ACC112 (cell line): ENCODE results near the gene GLMP.

Source experiments
- H2AFZ ChIP-seq: fragments of 200-600 bp; sonication (generic); one replicate; pipeline ENCODE4 v1.6.0; 2017; ENCODE audit warnings: antibody characterized with exemption, low read length; ENCODE audit not compliant: unreplicated experiment
- H3K27ac ChIP-seq: fragments of 200-600 bp; sonication (generic); 2 replicates; pipeline ENCODE4 v1.5.1; 2014; ENCODE audit warnings: low read depth, mild to moderate bottlenecking, antibody characterized with exemption, low read length, moderate library complexity
- H3K27me3 ChIP-seq: fragments of 200-600 bp; sonication (generic); 2 replicates; pipeline ENCODE4 v1.6.1; 2014; ENCODE audit warnings: mild to moderate bottlenecking, antibody characterized with exemption, low read length, moderate library complexity, mixed read lengths; ENCODE audit not compliant: insufficient read depth
- H3K36me3 ChIP-seq: fragments of 200-600 bp; sonication (generic); 2 replicates; pipeline ENCODE4 v1.6.1; 2016; ENCODE audit warnings: mild to moderate bottlenecking, antibody characterized with exemption, low read length, moderate library complexity, mixed read lengths; ENCODE audit not compliant: insufficient read depth
- H3K4me1 ChIP-seq: fragments of 200-600 bp; sonication (generic); one replicate; pipeline ENCODE4 v1.6.1; 2016; ENCODE audit warnings: low read length, mixed read lengths; ENCODE audit not compliant: insufficient read depth, unreplicated experiment, control insufficient read depth
- H3K4me3 ChIP-seq: fragments of 200-600 bp; sonication (generic); 2 replicates; pipeline ENCODE4 v1.5.1; 2014; ENCODE audit warnings: mild to moderate bottlenecking, low read depth, low read length
- H3K79me2 ChIP-seq: fragments of 200-600 bp; sonication (generic); one replicate; pipeline ENCODE4 v1.6.0; 2016; ENCODE audit warnings: low read length; ENCODE audit not compliant: control insufficient read depth, unreplicated experiment, insufficient read depth

GLMP gene

DNA sequence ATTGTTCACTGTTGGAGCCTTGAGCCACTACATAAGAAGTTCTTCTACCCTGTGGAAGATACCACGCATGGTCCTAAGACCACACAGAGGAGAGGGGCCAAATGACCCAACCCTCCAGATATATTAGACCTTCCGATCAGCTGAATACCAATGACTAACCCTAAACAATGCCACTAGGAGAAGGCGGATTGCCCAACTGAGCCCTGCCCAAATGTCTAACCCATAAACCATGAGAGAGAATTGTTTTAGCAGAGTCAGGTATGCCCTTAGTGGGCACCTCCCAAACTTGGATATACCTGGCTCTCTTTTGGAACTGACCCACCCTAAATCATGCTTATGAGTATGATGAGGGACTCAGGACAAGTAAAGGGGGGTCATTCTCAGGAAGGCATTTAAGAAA, 25.2 kb downstream of the GLMP start:
- peaks cover 8% of the 10 kb centered on the region for H3K4me1 ChIP-seq
- H3K4me3 ChIP-seq: no peak overlapping the region
- peaks cover 2% of the 10 kb centered on the region for H3K79me2 ChIP-seq
- peaks cover 29% of the 10 kb centered on the region for H3K36me3 ChIP-seq
- no peak overlapping the region for H2AFZ ChIP-seq
- no peaks in the 10 kb centered on the region for H3K27me3 ChIP-seq
- no peak overlapping the region for H3K27ac ChIP-seq

DNA sequence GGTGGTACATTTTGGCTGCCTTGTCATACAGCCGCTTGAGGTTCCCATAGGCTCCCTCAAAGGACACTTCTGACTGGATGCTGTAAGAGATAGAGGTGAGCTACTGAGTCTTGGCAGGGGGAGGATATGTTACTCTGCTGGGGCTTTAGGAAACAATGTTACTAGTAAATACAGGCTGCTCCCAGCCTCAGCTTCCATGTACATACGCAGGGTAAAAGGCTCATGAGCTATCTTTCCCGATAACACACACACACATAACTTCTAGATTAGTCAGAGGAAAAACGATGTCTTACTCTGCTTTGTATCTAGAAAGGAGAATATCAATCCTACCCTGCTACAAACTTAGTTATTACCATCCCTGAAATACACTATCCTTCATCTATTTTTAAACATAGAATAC, 27.1 kb downstream of the GLMP start:
- Histone ChIP-seq H3K27ac (no peak overlapping the region), H3K27me3 (no peaks in the 10 kb centered on the region), H3K4me3 (no peak overlapping the region), H3K4me1 (peaks cover 12% of the 10 kb centered on the region), H3K79me2 (peaks cover 2% of the 10 kb centered on the region), H3K36me3 (peaks cover 36% of the 10 kb centered on the region), H2AFZ (no peak overlapping the region)

DNA sequence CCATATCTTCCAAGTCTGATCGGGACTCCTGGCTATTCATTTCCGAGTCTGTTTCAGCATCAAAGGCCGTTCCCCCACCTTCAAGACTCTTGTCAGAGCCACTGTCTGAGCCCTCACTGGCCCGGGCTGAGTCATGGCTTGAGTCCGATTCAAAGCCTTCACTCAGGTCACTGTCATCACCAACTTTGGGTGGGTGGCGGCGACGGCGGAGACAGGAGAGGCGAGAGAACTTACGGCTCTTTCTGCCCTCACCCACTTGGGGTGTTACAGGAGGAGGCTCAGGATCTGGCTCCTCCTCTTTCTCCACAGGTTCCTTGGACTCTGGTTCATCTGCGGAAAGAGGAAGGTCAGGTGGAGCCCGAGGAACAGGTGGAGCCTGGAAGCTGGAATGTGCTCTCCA, 29.4 kb downstream of the GLMP start:
- Histone ChIP-seq H2AFZ (no peak overlapping the region), H3K27ac (no peak overlapping the region), H3K27me3 (no peaks in the 10 kb centered on the region), H3K36me3 (peaks cover 35% of the 10 kb centered on the region), H3K4me1 (peaks cover 26% of the 10 kb centered on the region), H3K79me2 (peaks cover 1% of the 10 kb centered on the region), H3K4me3 (no peak overlapping the region)

DNA sequence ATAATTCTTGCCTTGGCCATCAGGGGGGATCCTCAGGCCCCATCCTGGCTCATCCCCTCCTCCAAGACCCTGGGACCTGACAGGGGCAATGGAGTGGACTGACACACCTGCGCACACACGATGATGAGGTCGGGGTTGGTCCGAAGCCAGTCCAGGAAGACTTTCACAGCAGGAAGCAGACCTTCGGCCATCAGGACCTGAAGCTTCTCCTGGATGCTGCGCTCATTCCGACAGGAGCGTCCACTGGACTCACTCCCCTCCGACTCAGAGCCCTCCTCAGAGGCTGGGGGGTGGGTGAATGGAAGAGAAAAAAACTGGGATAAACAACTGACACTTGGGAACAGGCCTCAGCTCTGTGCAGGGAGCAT, 32.2 kb downstream of the GLMP start:
- peaks cover 2% of the 10 kb centered on the region for H3K79me2 ChIP-seq
- H3K27ac ChIP-seq: peak overlapping the region; percentile 85
- peaks cover 22% of the 10 kb centered on the region for H3K4me1 ChIP-seq
- no peak overlapping the region for H2AFZ ChIP-seq
- H3K36me3 ChIP-seq: peaks cover 55% of the 10 kb centered on the region
- H3K27me3 ChIP-seq: no peaks in the 10 kb centered on the region
- H3K4me3 ChIP-seq: no peak overlapping the region

DNA sequence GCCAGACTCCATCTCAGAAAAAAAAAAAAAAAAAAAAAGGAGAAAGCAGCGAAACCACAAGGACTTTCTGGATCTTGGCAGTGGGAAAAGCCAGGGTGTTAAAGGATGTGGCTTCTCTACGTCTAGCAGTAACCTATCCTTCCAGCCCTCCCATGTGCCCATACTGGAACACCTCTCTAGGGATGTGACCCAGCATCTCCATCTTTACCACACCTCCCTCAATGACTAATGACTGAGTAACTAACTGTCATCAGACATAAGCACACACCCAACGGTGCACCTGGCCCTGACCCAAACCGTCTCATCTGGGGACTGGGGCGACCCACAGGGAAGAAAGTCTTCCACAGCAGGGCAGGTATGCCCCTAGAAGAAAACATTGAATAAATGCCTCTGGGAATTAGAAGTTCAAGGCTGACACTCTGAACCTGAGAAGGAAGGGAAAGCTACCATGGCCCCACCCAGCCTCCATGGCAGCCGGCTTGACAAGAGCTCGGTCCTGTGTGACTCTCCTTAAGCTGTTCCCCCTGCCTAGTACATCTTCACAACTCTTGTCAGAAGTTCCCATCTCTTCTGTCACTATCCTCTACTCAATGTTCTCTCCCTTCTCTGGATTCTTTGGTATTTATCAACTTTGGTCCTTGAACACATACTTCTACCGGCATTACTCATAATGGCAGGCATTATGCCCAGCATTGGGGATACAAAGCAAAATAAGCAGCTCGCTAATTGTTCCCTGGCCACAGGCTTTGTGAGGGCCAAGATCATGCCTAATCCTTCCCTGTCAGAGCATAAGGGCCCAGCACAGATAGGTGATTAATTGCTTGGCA, 32.8 kb downstream of the GLMP start:
- Histone ChIP-seq H3K4me3 (no peak overlapping the region), H3K4me1 (peaks cover 18% of the 10 kb centered on the region), H3K36me3 (peaks cover 51% of the 10 kb centered on the region), H3K27me3 (no peaks in the 10 kb centered on the region), H2AFZ (no peak overlapping the region), H3K79me2 (peaks cover 2% of the 10 kb centered on the region), H3K27ac (peak overlapping the region; percentile 85)

DNA sequence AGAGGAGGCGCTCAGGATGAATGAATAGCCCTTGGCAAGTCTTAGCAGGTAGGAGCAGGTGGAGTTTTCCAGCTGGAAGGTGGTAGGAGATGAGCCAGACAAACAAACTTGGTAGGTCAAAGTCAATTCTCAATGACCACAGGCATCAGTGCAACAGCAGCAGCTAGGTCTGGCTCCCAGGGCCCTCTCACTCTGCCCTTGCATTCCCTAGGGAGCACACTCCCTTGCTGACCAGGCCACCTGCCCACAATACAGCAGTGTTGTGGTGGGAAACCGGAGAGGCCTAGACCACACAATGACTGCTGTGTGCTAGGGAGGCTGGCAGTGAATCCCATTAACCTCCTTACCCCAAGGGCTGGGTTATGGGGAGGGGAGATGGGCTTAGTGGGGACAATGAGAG, 34.6 kb downstream of the GLMP start:
- H3K4me3 ChIP-seq: no peak overlapping the region
- peaks cover 18% of the 10 kb centered on the region for H3K4me1 ChIP-seq
- H2AFZ ChIP-seq: no peak overlapping the region
- H3K27me3 ChIP-seq: no peaks in the 10 kb centered on the region
- H3K79me2 ChIP-seq: peaks cover 2% of the 10 kb centered on the region
- H3K27ac ChIP-seq: no peak overlapping the region
- H3K36me3 ChIP-seq: peaks cover 46% of the 10 kb centered on the region

DNA sequence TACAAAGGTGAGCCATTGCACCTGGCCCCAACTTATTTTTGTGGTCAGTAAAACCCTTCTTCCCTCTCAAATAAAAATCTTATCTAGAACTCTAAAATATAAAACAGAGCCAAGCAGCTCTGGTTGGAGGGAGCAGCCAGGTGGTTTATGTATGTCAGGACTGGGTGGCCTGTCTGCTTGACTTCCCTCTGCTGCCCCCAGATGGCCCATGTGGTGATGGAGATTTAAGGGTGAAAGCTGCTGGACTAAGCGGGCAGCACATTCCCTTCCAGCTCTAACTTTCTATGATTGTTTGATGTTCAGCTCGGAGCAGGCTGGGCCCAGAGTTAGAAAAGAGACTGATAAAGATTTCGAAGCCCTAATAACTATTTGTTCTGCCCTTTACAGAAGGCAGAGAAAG, 35.7 kb downstream of the GLMP start:
- no peak overlapping the region for H3K27ac ChIP-seq
- H3K27me3 ChIP-seq: no peaks in the 10 kb centered on the region
- H2AFZ ChIP-seq: no peak overlapping the region
- peaks cover 2% of the 10 kb centered on the region for H3K79me2 ChIP-seq
- H3K4me3 ChIP-seq: no peak overlapping the region
- H3K4me1 ChIP-seq: peaks cover 18% of the 10 kb centered on the region
- peaks cover 43% of the 10 kb centered on the region for H3K36me3 ChIP-seq

DNA sequence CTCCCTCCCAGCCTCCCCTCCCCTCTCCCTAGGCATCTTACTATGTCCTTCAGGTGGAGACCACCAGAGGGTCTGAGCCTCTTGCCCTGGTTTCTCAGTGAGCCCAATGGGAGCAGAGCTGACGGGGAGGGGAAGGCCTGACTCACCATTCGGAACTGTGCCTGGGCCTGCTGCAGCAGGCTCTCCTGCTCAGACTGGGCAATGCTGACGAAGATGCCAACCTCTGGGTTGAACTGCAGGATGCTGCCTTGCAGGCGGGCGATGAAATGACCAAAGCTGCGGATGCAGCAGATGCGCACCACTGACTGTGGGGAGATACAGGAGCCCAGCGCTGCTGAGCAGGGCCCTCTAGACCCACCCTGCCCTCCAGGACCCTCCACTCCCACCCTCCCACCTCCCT, 36.6 kb downstream of the GLMP start:
- peaks cover 39% of the 10 kb centered on the region for H3K36me3 ChIP-seq
- no peak overlapping the region for H3K4me3 ChIP-seq
- no peak overlapping the region for H2AFZ ChIP-seq
- H3K27ac ChIP-seq: no peak overlapping the region
- peaks cover 18% of the 10 kb centered on the region for H3K4me1 ChIP-seq
- H3K27me3 ChIP-seq: no peaks in the 10 kb centered on the region
- peaks cover 2% of the 10 kb centered on the region for H3K79me2 ChIP-seq

DNA sequence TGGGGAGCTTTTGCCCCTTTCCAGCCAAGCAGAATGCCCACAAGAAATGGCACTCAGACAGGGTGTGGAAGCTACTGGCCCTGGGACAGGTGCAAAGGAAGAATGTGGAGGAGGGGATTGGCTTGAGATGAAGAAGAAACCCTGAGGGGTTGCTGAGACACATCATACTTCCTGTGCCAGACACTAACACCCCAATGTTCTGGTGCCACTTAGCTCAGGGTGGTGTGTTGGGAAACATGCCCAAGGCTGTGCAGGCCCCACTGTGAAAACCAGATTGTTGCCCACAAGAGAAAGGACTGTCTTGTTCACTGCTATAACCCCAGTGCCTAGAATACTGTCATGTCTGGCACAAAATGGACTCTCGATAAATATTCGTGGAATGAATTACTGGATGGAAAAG, 37.8 kb downstream of the GLMP start:
- peaks cover 7% of the 10 kb centered on the region for H3K4me1 ChIP-seq
- no peaks in the 10 kb centered on the region for H3K27me3 ChIP-seq
- peaks cover 32% of the 10 kb centered on the region for H3K36me3 ChIP-seq
- peaks cover 2% of the 10 kb centered on the region for H3K79me2 ChIP-seq
- no peak overlapping the region for H2AFZ ChIP-seq
- no peak overlapping the region for H3K27ac ChIP-seq
- H3K4me3 ChIP-seq: no peak overlapping the region

DNA sequence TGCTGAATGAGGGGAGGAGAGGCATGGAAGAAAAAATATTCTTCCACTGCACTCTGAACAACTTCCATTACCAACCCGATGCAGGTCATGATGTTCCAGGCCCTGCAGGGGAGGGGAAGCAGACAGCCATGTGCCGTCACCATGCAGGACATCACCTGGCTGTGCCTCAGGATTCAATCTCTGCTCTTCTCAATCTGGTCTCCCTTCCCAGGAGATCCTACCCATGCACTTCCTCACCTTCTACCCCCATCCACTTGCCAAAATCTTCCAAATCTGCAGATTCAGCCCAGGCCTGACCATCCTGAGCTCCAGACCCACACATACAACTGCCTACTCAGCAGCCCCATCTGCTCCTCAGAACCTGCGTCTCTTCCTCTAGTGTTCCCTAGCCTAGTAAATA, 41.8 kb downstream of the GLMP start:
- peaks cover 9% of the 10 kb centered on the region for H3K36me3 ChIP-seq
- no peak overlapping the region for H3K27ac ChIP-seq
- no peaks in the 10 kb centered on the region for H3K27me3 ChIP-seq
- no peaks in the 10 kb centered on the region for H3K4me1 ChIP-seq
- H3K4me3 ChIP-seq: no peak overlapping the region
- H2AFZ ChIP-seq: no peak overlapping the region
- H3K79me2 ChIP-seq: no peaks in the 10 kb centered on the region

DNA sequence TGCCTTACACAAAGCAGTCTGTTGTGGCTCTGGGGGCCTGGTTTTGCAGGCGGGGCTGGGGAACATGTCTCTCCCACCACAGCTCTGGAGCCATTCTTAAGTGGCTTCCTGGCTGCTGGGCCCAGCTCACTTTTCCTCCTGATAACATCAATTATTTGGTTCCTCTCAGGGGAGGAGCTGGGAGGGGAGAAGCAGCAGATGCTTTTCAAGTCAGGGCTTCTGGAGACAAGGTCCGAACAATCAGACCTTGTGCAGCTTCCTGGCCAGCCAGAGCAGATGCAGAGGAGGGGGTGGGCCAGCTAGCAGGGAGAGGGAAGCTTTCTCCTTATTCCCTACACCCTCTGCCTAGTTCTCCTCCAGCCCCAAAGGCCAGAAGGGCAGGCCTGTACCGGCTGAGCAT, 44.0 kb downstream of the GLMP start:
- Histone ChIP-seq H3K4me1 (no peaks in the 10 kb centered on the region), H3K79me2 (no peaks in the 10 kb centered on the region), H3K4me3 (no peak overlapping the region), H3K27me3 (no peaks in the 10 kb centered on the region), H3K36me3 (peaks cover 4% of the 10 kb centered on the region), H3K27ac (no peak overlapping the region), H2AFZ (no peak overlapping the region)
